PC-3 (cell line): ENCODE data around the gene SAMD4A. TPM values are rescaled to one million over a fixed set of nuclear protein-coding genes. Genes with fewer than 3 reads are reported as not detected.

Source experiments
- ATAC-seq: fragments of 200-7000 bp; cut with Tn5 transposase; 2 replicates; pipeline ENCODE4 v1.9.1; 2020; ENCODE audit warnings: mild to moderate bottlenecking, moderate library complexity
- BruUV-seq: library from RNA; stranded (reverse); fragments of 400-500 nt; replicated peaks from 2 replicates; lab custom pipeline; 2021; lab: Mats Ljungman, UMichigan
- CTCF ChIA-PET: fragments of 300-600 bp; sonication (Branson Sonifier 250); formaldehyde crosslinking; loops from one replicate; lab custom pipeline; 2022; ENCODE audit warnings: antibody characterized with exemption; lab: Charles Lee
- POLR2A ChIA-PET: fragments of 300-600 bp; sonication (Branson Sonifier 250); formaldehyde crosslinking; loops from one replicate; lab custom pipeline; 2022; ENCODE audit warnings: antibody characterized with exemption; ENCODE audit not compliant: unreplicated experiment; lab: Charles Lee
- DNase-seq: peaks from one replicate; pipeline ENCODE4 v3.0.0-alpha.2; 2015
- H2AFZ ChIP-seq: fragments of 300-600 bp; sonication (generic); 2 replicates; pipeline ENCODE4 v1.6.0; 2016; ENCODE audit warnings: antibody characterized with exemption, low read length
- H3F3A ChIP-seq: fragments of 300-600 bp; sonication (generic); one replicate; pipeline ENCODE4 v1.6.0; 2017; ENCODE audit warnings: antibody characterized with exemption, low read length, control low read depth, mild to moderate bottlenecking; ENCODE audit not compliant: unreplicated experiment
- H3K27ac ChIP-seq: fragments of 300-600 bp; sonication (generic); 2 replicates; pipeline ENCODE4 v1.5.1; 2016; ENCODE audit warnings: mild to moderate bottlenecking, low read length
- H3K27me3 ChIP-seq: fragments of 300-600 bp; sonication (generic); 2 replicates; pipeline ENCODE4 v1.6.1; 2016; ENCODE audit warnings: low read length, mixed read lengths
- H3K36me3 ChIP-seq: fragments of 300-600 bp; sonication (generic); 2 replicates; pipeline ENCODE4 v1.6.1; 2016; ENCODE audit warnings: low read depth, mixed run types, low read length, mixed read lengths
- H3K4me1 ChIP-seq: fragments of 300-600 bp; sonication (generic); 2 replicates; pipeline ENCODE4 v1.5.1; 2016; ENCODE audit warnings: low read length; ENCODE audit not compliant: insufficient read depth
- H3K4me2 ChIP-seq: fragments of 300-600 bp; sonication (generic); 2 replicates; pipeline ENCODE4 v1.6.0; 2016; ENCODE audit warnings: low read length
- H3K4me3 ChIP-seq: fragments of 300-600 bp; sonication (generic); 2 replicates; pipeline ENCODE4 v1.5.1; 2016; ENCODE audit warnings: mild to moderate bottlenecking, low read length, mixed read lengths
- H3K79me2 ChIP-seq: fragments of 300-600 bp; sonication (generic); 2 replicates; pipeline ENCODE4 v1.6.1; 2017; ENCODE audit warnings: low read length, mixed read lengths
- H3K9ac ChIP-seq: fragments of 300-600 bp; sonication (generic); 2 replicates; pipeline ENCODE4 v1.6.0; 2016; ENCODE audit warnings: mild to moderate bottlenecking, low read length
- H3K9me2 ChIP-seq: fragments of 300-600 bp; sonication (generic); replicated peaks from 2 replicates; pipeline ENCODE4 v1.6.1; 2016; ENCODE audit warnings: mixed run types, low read length, mixed read lengths
- H3K9me3 ChIP-seq: fragments of 300-600 bp; sonication (generic); 2 replicates; pipeline ENCODE4 v1.6.1; 2016; ENCODE audit warnings: low read length, mixed read lengths
- H4K20me1 ChIP-seq: fragments of 300-600 bp; sonication (generic); 2 replicates; pipeline ENCODE4 v1.6.1; 2016; ENCODE audit warnings: low read length, mixed read lengths
- CTCF ChIP-seq: fragments of 300-600 bp; sonication (generic); conservative IDR thresholded peaks from 2 replicates; pipeline ENCODE4 v1.5.1; 2017; ENCODE audit warnings: antibody characterized with exemption, low read depth, mild to moderate bottlenecking, low read length
- EZH2 ChIP-seq: fragments of 300-600 bp; sonication (generic); IDR thresholded peaks from one replicate; pipeline ENCODE4 v1.6.1; 2017; ENCODE audit warnings: antibody characterized with exemption, mild to moderate bottlenecking, low read length; ENCODE audit not compliant: unreplicated experiment
- EZH2phosphoT487 ChIP-seq: fragments of 300-600 bp; sonication (generic); IDR thresholded peaks from 2 replicates; pipeline ENCODE4 v1.6.1; 2018; ENCODE audit warnings: mild to moderate bottlenecking, antibody characterized with exemption, low read length, borderline replicate concordance
- intact Hi-C: fragments of 100-400 bp; cut with micrococcal nuclease; formaldehyde crosslinking; loops from 2 replicates; pipeline ENCODE4 v1.9.0; 2023
- total RNA-seq: library from RNA; depleted of rRNA; stranded (reverse); fragments of >200 nt; gene quantifications from 2 replicates; pipeline ENCODE4 v1.2.3, GENCODE V29; 2014

The SAMD4A gene
- total RNA-seq, 1 experiment from 2014 or later: 42.9 TPM

- intact Hi-C loops: loop anchor here (1.0 to 5.0 kb wide), 2 partner anchors 34 to 109 kb away; no protein-coding TSS in a partner anchor
- H3K27ac ChIP-seq: peak overlapping the region; percentile 54
- peak; percentile 73 for DNase-seq
- ChIA-PET CTCF (interaction anchor here (0.6 to 6.3 kb wide), 7 partner anchors 14 to 206 kb away, joined by 4 to 154 read pairs (median 10); no protein-coding TSS in a partner anchor), POLR2A (interaction anchor here (0.5 to 1.6 kb wide), 14 partner anchors 10 to 372 kb away, joined by 3 to 30 read pairs (median 8); partner anchors contain the start of gene CGRRF1)
- H2AFZ ChIP-seq: peak overlapping the region; percentile 44
- H3K79me2 ChIP-seq: peaks cover 67% of the 10 kb centered on the region
- H3K4me2 ChIP-seq: peak overlapping the region; percentile 88
- no peak for TF ChIP-seq EZH2
- no peak for TF ChIP-seq CTCF
- no peak for TF ChIP-seq EZH2phosphoT487
- peaks cover 8% of the 10 kb centered on the region for H3K9me3 ChIP-seq
- BruUV-seq: no TSS peak
- H3K4me3 ChIP-seq: peak overlapping the region; percentile 85
- H3F3A ChIP-seq: peaks cover 10% of the 10 kb centered on the region
- no peaks in the 10 kb centered on the region for H3K27me3 ChIP-seq
- H4K20me1 ChIP-seq: peaks cover 28% of the 10 kb centered on the region
- peak; percentile 4 for ATAC-seq
- peak overlapping the region; percentile 82 for H3K9ac ChIP-seq
- peaks cover 42% of the 10 kb centered on the region for H3K4me1 ChIP-seq
- H3K36me3 ChIP-seq: peaks cover 28% of the 10 kb centered on the region
- H3K9me2 ChIP-seq: no peaks in the 10 kb centered on the region
Observed at GRCh38 chr14:54567639-54568561, 972 bp downstream of the SAMD4A start.

- Histone ChIP-seq H3K4me1 (peaks cover 38% of the 10 kb centered on the region), H3K27ac (no peak overlapping the region), H3K9me2 (no peaks in the 10 kb centered on the region), H2AFZ (no peak overlapping the region), H3K79me2 (peaks cover 78% of the 10 kb centered on the region), H3K4me3 (peak overlapping the region; percentile 85), H4K20me1 (peaks cover 28% of the 10 kb centered on the region), H3K9ac (peak overlapping the region; percentile 16), H3F3A (peaks cover 10% of the 10 kb centered on the region), H3K36me3 (peaks cover 39% of the 10 kb centered on the region), H3K9me3 (peaks cover 8% of the 10 kb centered on the region), H3K4me2 (peak overlapping the region; percentile 88), H3K27me3 (no peaks in the 10 kb centered on the region)
- DNase-seq (peak; percentile 53), ATAC-seq (no peak)
- TF ChIP-seq EZH2phosphoT487 (no peak), CTCF (no peak), EZH2 (no peak)
- intact Hi-C loops: loop anchor here (5.0 kb wide), 1 partner anchor 33 kb away; no protein-coding TSS in a partner anchor
- BruUV-seq: TSS peak; percentile 23
- POLR2A ChIA-PET: interaction anchor here (0.5 to 1.6 kb wide), 11 partner anchors 31 to 204 kb away, joined by 3 to 30 read pairs (median 7); partner anchors contain the start of gene CGRRF1
- CTCF ChIA-PET: interaction anchor here (0.5 to 6.3 kb wide), 8 partner anchors 13 to 534 kb away, joined by 3 to 154 read pairs (median 10); no protein-coding TSS in a partner anchor
Observed at GRCh38 chr14:54568821-54569595, 2.1 kb downstream of the SAMD4A start.
